Anterior cingulate cortex (tissue), 58 donors: ENCODE results near the gene ATOSA.

Experiments used
- DNase-seq, 58 donors: peaks; one replicate each; lab custom pipeline; 2025; lab: John Stamatoyannopoulos, UW

Gene ATOSA

DNA sequence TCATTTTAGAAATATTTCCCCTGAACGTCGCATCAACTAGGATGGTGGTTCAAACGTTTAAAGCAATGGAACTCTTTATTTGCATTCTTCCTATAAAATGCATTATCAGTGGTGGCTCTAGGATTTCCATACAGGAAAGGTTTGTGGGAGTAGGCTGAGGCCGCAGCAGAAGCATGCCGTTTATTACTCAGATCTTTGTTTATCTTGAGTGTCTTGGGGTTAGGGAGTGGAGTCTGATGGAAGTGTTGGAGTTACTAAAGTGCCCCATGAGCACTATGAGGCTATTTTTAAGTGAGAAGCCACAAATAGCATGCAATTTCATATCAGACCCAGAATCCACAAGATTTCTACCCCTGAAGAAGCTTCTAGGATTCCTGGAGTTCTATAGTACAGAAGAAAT lies 26.2 kb downstream of the ATOSA start:
- no peak for DNase-seq

DNA sequence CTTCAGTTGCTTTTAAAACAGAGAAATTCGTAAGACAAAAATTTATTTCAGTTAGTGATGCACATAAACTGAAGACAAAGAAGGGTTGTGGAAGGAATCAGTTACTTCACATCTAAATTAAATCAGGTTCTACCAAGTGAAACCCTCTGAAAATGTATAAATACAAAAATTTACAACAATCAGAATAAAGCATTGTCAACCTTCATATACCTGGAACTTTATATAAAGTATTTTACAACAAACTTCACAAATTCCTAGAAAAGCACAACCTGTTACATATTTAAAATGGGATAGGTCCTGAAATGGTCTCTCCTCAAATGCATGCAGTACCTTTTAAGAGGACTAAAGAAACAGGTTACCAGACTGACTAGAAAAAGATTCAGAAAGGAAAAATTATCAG lies 26.9 kb downstream of the ATOSA start:
- DNase-seq: no peak

DNA sequence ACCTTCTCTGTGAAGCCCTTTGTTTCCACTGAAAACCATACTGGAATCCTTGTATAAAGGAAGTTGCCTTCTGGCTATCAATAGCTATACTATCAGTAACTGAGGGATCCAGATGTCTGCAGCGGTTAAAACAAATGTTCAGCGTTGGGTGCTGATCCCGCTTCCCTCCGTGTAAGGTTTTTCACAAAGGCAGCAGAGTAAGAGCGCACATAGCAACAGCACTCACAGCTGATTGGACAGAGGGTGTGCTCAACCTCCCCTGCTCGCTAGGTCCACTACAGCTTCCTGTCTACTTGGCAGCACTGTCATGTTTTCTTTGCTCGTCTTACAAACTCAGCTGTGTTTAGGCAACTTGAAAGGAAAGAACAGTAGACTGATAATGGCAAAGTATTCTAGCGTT lies 27.3 kb downstream of the ATOSA start:
- DNase-seq: peak in 53 of 58 donors; percentile 1 to 86 (median 52)

DNA sequence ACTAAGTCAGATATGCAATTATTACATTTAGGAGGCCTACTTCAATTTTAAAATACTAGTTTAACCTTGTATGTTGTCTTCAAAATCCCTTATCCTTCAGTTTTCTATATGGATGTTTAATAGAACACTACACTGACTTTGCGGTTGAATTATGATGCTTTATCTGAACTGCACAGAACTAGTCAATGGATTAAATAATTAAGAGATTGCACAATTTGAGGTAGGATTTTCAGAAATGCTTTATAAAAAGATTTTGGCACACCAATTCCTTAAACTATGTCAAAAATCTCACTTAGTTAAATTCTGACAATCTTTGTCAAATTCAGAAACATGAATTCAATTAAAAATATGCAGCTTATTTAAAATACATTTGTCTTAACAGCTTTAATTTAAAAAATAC lies 28.1 kb downstream of the ATOSA start:
- no peak for DNase-seq

DNA sequence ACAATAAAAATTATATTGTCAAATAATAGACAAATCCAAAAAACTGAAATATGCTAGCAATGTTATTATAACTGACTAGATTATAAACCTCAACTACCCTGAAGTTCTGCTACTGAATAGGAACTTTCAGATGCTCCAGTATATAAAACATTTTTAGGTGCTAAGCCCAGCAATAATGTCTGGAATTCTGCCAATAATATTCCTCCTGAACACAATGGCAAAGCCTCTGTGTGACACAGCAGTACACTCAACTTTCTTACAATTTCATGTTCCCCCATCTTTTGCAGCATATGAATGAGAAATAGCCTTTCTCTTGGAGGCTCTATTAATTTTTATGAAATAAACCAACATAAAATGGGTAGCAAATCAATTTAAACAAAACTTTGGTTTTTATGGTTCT lies 29.5 kb downstream of the ATOSA start:
- DNase-seq: no peak

DNA sequence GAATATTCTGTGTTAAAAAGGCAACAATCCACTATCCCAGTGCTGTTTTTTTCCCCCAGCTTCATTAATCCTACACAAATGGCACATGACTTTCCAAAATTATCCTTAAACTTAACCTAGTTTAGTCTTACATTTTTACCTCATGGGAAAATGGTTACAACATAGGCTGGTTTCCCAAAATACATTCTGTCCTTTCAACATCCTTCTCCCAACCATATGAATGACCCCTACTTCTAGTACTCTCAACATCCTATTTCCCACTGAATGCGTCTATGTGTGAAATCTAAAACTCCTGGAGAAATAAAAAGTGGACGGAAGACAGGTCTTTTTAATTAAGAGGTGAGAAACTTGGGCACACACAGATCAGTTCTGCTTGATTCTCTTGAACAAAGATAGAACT lies 33.3 kb downstream of the ATOSA start:
- no peak for DNase-seq

DNA sequence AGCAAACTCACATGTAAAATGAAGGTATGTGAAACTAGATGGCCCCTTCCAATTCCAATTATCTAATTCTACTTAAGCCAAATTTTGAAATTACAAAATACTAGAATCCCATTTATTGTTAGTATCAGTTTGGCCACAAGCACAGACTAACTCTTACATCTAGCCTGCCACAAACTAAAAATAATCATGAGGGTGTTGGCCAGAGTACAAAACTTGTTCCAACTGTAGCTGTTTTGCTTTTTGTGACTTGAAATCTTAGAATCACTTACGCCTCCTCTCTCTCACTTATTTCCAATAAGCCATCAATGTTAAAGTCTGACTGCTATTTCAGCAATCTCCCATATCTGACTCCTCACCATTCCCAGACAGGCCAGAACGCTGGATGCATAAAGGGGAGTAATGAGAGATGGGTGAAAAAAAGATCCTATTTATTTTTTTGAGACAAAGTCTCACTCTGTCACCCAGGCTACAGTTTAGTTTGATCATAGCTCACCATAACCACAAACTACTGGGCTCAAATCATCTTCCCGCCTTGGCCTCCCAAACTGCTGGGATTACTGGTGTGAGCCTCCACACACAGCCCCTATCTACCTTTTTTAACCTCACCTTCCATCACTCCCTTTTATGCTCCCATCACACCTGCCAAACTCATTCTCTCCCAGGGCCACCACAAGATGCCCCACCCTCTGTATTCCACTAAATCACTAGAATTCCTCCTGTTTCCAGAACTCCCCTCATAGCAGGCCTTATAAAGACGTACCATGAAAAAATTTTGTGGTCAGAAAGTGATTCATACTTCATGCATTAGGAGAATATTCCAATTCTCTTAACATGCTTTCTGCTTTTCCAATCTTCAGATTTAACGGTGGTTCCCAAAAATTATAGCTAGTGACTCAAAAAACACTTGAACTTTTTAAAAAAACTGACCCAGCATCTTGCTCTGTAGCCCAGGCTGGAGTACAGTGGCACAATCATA lies 36.5 kb downstream of the ATOSA start:
- DNase-seq: peak in 1 of 58 donors; percentile 22

DNA sequence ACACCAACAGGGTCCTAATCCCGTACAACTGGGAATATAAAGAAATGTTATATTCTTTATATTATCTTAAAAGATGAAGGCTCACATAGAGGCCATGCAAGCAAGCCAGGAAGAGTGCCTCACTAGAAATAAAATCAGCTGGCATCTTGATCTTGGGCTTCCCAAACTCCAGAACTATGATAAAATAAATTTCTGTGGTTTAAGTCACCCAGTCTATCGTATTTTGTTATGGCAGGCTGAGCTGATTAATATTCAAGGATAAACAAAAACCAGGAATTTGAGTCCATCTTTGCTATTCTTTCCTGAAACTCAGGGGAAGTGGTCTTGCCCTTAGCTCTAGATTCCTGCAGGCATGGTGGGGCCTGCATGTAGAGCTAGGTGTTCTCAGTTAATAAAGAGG lies 42.7 kb downstream of the ATOSA start:
- no peak for DNase-seq

DNA sequence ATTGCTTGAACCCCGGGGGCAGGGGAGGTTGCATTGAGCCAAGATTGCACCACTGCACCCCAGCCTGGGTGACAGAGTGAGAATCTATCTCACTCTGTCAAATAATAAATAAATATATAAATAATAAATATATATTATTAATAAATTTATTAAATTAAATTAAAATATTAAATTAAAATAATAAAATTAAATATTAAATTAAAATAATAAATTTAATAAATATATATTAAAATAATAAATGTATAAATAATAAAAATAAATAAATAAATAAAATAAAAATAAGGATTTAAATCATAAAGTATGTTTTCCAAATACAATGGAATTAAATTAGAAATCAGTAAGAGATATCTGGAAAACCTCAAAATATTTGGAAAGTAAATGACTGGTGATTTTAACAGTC lies 43.3 kb downstream of the ATOSA start:
- no peak for DNase-seq
